Cardiac muscle cell (in vitro differentiated cells and primary cell): ENCODE data around the gene SLC35D1. TPM values are rescaled to one million over a fixed set of nuclear protein-coding genes. Genes with fewer than 3 reads are reported as not detected.
"Not testable (repeated sequence)": the region's sequence is repeated elsewhere in the genome, so short reads cannot be mapped to it uniquely, and the experiment has no call there.

ENCODE experiments used
- DNase-seq, 2 donors: peaks; one replicate each; pipeline versions ENCODE4 v3.0.0 to v3.0.0-alpha.2; 2010 to 2017; ENCODE audit warnings: low read depth in 1 of 2, low spot score in 1 of 2
- H3K27ac ChIP-seq: fragments of 200-600 bp; sonication (generic); 2 replicates; pipeline ENCODE4 v1.5.1; 2016
- H3K27me3 ChIP-seq: fragments of 200-600 bp; sonication (generic); 2 replicates; pipeline ENCODE4 v1.6.0; 2016; ENCODE audit warnings: control low read depth
- H3K36me3 ChIP-seq: fragments of 200-600 bp; sonication (generic); 2 replicates; pipeline ENCODE4 v1.5.1; 2016; ENCODE audit warnings: control low read depth
- H3K4me1 ChIP-seq: fragments of 200-600 bp; sonication (generic); 2 replicates; pipeline ENCODE4 v1.8.1; 2017; ENCODE audit warnings: low read depth, mild to moderate bottlenecking, mixed run types
- H3K4me3 ChIP-seq: fragments of 200-600 bp; sonication (generic); 2 replicates; pipeline ENCODE4 v1.5.1; 2016; ENCODE audit warnings: mild to moderate bottlenecking
- H3K9me3 ChIP-seq: fragments of 200-600 bp; sonication (generic); 2 replicates; pipeline ENCODE4 v1.5.1; 2017; ENCODE audit warnings: low read depth, mild to moderate bottlenecking, control low read depth
- polyA plus RNA-seq: library from polyadenylated mRNA; unstranded; fragments of >200 nt; fragmentation: Nextera tagmentation; extraction: Ambion mirVana; gene quantifications from 2 replicates; pipeline ENCODE4 v1.2.1, GENCODE V29; 2016
- total RNA-seq: library from RNA; depleted of rRNA; stranded (reverse); fragments of >200 nt; gene quantifications from 2 replicates; pipeline ENCODE4 v1.2.3, GENCODE V29; 2016
- TF ChIP-seq, protein P1 (sequence below): IDR thresholded peaks from 2 replicates; pipeline ENCODE4 v1.5.1; 2012; ENCODE audit warnings: low read depth, mild to moderate bottlenecking, low read length

The SLC35D1 gene
- total and polyA plus RNA-seq, 2 experiments from 2014 or later = 11.3 to 13.3 TPM

DNA sequence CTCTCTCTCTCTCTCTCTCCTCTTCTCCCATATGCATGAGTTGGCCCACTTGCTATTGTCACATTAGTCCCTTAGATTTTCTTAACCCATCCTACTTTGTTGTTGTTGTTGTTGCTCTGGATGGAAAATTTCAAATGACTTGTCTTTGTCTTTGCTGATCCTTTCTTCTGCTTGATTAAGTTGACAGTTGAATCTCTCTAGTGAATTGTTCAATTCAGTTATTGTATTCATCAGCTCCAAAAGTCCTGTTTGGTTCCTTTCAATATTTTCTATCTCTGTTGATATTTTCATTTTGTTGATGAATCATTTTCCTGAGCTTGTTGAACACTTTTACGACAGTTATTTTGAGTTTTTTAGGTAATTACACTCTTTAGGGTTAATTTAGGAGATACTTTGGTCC lies 18.8 kb upstream of the SLC35D1 start:
- TF ChIP-seq, protein P1, sequence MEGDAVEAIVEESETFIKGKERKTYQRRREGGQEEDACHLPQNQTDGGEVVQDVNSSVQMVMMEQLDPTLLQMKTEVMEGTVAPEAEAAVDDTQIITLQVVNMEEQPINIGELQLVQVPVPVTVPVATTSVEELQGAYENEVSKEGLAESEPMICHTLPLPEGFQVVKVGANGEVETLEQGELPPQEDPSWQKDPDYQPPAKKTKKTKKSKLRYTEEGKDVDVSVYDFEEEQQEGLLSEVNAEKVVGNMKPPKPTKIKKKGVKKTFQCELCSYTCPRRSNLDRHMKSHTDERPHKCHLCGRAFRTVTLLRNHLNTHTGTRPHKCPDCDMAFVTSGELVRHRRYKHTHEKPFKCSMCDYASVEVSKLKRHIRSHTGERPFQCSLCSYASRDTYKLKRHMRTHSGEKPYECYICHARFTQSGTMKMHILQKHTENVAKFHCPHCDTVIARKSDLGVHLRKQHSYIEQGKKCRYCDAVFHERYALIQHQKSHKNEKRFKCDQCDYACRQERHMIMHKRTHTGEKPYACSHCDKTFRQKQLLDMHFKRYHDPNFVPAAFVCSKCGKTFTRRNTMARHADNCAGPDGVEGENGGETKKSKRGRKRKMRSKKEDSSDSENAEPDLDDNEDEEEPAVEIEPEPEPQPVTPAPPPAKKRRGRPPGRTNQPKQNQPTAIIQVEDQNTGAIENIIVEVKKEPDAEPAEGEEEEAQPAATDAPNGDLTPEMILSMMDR = no peak
- Histone ChIP-seq H3K27me3 (no peaks in the 10 kb centered on the region), H3K4me1 (no peaks in the 10 kb centered on the region), H3K36me3 (no peaks in the 10 kb centered on the region), H3K27ac (no peak overlapping the region), H3K4me3 (no peak overlapping the region), H3K9me3 (no peaks in the 10 kb centered on the region)
- DNase-seq = no peak

- not testable (repeated sequence) for H3K27me3 ChIP-seq, H3K9me3 ChIP-seq, H3K36me3 ChIP-seq, H3K4me3 ChIP-seq, H3K4me1 ChIP-seq, DNase-seq, H3K27ac ChIP-seq
Measured at GRCh38 chr1:67067655-67068054, 13.7 kb upstream of the SLC35D1 start.

GRCh38 chr1:67062412-67062811 lies 8.5 kb upstream of the SLC35D1 start:
- DNase-seq = no peak
- Histone ChIP-seq H3K4me1 (no peaks in the 10 kb centered on the region), H3K36me3 (no peaks in the 10 kb centered on the region), H3K9me3 (no peaks in the 10 kb centered on the region), H3K4me3 (no peak overlapping the region), H3K27me3 (no peaks in the 10 kb centered on the region), H3K27ac (no peak overlapping the region)
- TF ChIP-seq, protein P1 = no peak

DNA sequence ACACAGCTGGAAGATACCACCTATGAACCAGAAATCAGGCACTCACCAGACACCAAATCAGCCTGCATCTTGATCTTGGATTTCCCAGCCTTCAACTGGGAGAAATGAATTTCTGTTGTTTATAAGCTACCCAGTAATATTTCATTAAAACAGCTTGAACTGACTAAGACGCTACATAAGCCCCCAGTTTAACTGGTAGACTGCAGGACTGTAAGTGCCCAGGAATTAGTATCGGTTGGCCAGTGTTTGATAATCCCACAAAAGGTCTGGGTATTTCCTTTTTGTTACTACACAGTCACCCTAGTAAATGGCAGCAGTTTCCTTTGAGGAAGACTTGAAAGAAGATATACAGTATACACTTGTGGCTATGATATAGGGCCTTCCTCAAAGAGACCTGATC lies 7.3 kb upstream of the SLC35D1 start:
- no peaks in the 10 kb centered on the region for H3K4me1 ChIP-seq
- no peak overlapping the region for H3K27ac ChIP-seq
- TF ChIP-seq, protein P1 = no peak
- no peaks in the 10 kb centered on the region for H3K9me3 ChIP-seq
- no peak overlapping the region for H3K4me3 ChIP-seq
- no peaks in the 10 kb centered on the region for H3K36me3 ChIP-seq
- DNase-seq = no peak
- no peaks in the 10 kb centered on the region for H3K27me3 ChIP-seq

- peak in 1 of 2 donors; percentile 98 for DNase-seq
- no peak overlapping the region for H3K27ac ChIP-seq
- no peaks in the 10 kb centered on the region for H3K4me1 ChIP-seq
Measured at GRCh38 chr1:67060811-67061218, 6.9 kb upstream of the SLC35D1 start.

DNA sequence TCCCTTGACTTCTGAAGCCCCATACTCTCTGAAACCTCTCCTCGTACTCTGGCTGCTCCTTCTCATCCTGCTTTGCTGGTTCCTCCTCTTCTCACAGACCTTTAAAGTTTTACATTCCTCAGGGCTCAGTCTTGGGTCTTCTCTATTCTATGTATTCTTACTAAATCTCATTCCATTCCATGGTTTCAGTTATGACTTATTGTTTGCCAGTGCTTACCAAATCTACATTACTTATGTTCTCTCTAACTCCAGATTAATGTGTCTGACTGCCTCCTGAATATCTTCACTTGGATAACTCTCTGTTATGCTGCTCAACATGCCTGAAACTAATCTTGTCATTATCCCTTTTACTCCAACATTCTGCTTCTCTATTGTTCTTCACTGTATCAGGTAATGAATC lies 5.4 kb upstream of the SLC35D1 start:
- no peak overlapping the region for H3K4me3 ChIP-seq
- no peaks in the 10 kb centered on the region for H3K4me1 ChIP-seq
- no peak overlapping the region for H3K27ac ChIP-seq
- DNase-seq = peak in 1 of 2 donors; percentile 22
- H3K36me3 ChIP-seq = no peaks in the 10 kb centered on the region
- H3K27me3 ChIP-seq = no peaks in the 10 kb centered on the region
- TF ChIP-seq, protein P1 = no peak
- H3K9me3 ChIP-seq = no peaks in the 10 kb centered on the region

More at GRCh38 chr1:67060811-67061218, 6.9 kb upstream of the SLC35D1 start:
- Histone ChIP-seq H3K4me3 (no peak overlapping the region), H3K9me3 (no peaks in the 10 kb centered on the region), H3K36me3 (no peaks in the 10 kb centered on the region), H3K27me3 (no peaks in the 10 kb centered on the region)
- TF ChIP-seq, protein P1 = no peak
